Activated CD4-positive, alpha-beta T cell treated with anti-CD3 and anti-CD28 coated beads, Interleukin-10, Interleukin-2, amounts not matched to agents 100 ng/mL and 50 ng/mL, durations not matched to agents 16 hours and 8 hours (primary cell): ENCODE results near the gene MTHFD1L.

ENCODE experiments used
- DNase-seq: peaks from one replicate; pipeline ENCODE4 v3.0.0-alpha.2; 2020

MTHFD1L gene

DNA sequence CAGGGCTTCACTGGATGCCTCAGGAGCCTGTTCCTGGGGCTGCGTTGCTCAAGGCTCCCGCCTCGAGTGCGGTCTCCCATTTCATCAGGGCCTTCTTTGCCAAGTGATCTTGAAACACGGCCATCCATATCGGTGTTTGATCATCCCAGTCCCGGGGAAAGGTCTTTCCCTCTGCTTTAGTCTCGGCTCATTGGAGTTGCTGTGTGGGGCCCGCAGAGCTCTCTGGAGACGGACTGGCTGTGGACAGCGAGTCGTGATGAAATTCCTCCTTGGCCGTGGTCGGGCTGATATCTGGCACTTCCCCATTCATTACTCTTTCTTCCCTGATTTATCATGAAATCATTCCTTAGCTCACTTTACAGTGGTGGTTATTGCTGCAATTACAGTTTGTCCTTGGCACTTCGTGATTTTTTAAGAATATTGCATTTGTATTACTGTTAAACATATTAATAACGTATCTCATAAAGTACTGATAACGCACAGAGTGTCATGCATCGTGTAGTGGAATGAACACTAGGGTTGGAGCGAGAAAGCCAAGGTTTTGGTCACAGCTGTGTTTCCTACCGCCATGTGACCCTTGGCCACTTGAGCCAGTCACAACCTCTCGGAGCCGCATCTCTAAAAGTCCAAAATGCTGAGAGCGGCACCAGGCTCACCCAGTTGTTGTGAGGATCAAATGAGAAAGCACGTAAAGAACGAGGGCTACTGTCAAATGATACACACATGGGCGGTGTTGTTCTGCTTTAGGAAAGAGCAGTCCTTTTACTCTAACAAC is 71.8 kb downstream of the MTHFD1L start:
- no peak for DNase-seq

DNA sequence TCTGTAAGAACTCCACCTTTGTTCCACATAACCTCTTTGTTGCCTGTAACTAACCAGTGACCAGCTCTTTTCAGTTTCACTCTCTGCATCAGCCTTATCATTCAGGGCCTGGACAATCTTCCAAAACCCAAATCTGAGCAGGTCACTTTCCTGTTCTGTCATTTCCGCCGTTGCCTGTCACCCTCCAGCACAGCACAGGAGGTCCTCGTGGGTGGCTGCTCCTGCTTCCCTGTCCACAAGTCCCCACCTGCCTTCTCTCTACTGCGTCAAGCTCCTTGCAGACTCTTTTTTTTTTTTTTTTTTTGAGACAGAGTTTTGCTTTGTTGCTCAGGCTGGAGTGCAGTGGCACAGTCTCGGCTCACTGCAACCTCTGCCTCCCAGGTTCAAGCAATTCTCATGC is 73.9 kb downstream of the MTHFD1L start:
- DNase-seq = no peak

DNA sequence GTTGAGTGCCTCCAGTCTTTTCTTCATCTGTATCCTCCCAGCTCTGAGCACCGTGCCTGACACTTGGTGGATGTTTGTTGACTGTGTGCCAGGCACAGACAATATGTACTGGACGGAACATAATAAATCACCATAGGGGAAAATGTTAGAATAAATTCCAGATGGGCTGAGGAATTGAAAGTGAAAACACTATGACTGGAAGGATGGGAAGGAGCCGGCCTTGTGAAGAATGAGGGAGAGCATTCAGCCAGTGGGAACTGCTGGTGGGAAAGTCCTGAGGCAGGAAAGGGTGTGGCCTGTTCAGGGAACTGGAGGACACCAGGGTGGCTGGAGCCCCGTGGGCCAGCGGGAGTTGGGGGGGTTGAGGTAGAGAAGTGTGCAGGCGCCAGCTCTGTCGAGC is 75.4 kb downstream of the MTHFD1L start:
- DNase-seq = no peak

DNA sequence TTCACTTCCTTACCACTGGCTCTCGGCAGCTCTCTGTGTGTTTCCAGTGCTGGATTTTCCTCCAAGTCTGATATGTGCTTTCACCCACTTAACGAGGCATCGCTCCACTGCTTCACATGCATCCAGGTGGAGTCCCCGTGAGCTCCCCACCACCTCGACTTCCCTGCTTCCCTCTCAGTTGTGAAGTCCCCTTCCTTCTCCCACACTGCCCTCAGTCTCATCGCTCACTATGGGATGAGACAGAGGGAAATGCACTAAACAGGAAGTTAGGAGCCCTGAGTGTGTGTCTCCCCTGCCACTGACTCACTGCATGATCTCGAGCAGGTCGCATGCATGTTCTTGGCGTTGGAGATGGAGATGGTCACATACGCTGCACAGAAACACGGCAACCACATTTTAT is 84.0 kb downstream of the MTHFD1L start:
- no peak for DNase-seq

DNA sequence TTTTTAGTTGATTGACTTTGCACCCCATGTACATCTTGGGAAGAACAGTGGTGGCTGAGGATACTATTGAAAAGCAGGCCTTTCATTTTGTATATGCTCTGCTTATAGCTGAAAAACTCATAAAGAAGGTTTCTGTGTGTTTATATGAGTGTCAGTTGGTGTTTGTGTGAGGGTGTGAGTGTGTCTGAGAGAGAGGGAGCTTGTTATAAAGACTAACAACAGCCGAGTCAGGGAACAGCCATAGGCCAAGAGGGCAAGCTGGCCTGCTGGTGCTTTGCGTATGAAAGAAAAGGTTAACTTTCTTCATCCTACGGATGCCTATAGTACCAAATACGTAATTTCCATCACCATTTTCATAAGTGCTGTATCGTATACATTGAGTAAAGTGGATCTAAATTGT is 88.3 kb downstream of the MTHFD1L start:
- DNase-seq = no peak

DNA sequence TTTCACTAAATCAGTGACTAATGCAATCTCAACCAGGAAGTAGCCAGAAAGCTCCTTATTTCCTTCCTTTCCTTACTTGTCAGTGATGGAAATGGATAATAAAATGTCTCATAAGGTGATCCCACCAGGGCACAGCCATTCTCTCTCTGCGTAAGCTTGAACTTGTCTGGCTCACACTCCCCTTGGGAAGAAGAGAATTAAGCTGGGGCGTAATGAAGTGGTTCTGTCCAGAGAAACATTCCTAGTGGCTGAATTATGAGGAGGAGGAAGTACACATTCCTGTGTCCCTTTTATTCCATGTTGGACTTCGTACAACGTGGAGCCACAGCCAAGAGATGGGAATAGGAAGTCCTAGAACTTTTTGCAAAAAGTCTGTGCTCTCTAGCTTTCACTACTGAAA is 93.7 kb downstream of the MTHFD1L start:
- no peak for DNase-seq

DNA sequence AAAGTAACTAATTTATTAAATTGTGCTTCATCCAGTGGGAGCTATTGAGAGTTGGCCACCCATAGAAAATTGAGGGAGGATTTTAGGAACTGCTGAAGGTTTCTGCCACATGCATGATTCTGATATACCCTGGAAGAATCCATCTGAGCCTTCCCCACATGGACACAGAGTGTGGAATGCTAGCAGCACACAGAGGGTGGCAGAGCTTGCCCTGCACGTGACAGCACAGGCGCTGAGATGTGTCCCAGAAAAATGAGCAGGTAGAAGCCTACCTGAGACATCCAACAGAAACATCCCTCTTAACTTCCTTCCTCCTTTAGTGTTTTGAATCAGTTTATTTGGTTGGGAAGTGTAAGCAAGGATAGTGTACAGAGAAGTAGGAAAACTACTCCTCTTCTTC is 96.9 kb downstream of the MTHFD1L start:
- no peak for DNase-seq

DNA sequence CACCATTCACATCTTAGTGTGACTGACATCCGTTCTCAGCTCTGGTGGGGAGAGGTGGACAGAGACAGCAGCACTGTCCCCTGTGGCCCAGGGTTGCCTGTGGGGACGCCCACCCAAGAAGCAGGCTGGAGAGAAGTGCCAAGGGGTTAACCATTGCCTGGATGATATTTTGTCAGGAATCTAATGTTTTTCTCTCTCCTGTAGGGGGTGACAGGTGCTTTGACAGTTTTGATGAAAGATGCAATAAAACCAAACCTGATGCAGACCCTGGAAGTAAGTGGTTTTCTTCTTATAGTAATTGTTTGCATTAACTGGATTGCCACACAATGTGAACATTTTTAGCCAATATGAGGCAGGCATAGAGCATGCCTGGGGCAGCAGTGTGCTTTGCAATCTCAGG is 99.3 kb downstream of the MTHFD1L start:
- no peak for DNase-seq

DNA sequence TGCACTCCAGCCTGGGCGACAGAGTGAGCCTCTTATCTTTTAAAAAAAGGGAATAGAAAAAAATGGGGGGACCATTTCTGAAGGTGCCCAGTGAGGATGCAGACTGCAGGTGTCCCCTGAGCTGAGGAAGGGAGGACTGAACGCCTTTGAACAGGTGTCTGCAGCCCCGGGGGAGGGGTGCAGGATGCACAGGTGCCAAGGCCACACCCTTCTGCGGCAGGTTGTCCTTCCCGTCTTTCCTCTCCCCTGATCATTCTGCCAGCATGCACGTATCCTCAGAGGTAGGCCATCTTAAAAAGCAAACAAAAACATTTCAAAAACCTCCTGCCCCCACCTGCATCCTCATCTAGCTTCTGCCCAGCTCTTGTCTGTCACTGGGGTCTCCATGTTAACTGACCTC is 101.3 kb downstream of the MTHFD1L start:
- DNase-seq = no peak

DNA sequence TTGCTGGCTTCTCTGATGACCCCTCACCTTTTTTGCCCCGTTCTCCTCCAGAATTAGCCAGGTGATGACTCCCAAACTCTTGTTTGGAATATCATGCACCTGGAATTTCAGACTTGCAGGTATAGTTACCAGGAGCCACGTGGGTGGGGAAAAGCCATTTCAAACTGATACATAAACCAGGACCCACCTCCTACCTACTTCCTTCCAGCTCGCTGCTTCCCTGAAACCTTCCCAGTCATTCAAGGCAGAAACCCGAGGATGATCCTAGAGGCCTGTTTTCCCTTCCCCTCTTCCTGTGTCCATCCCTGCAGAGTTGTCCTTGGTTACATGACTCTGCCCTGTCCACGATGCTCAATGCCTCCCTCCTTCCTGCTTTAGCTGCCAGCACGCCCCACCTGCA is 101.9 kb downstream of the MTHFD1L start:
- no peak for DNase-seq

DNA sequence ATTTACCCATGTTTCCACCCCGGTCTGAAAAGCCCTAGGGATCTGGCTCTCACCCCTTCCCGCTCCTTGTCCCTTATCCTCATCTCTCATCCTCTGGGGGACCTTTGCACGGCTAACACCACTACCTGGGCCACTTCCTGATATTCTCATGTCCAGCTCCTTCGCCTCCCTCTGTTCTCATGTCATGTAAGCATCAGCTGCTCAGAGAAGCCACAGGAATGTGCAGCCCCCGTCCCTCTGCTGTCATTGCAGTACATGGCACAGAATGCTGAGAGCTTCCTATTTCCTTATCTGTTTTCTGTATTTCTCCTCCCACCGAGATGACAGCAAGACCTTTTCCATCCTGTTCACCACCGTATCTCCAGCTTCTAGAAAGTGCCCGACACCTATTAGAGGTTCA is 102.4 kb downstream of the MTHFD1L start:
- DNase-seq = no peak

DNA sequence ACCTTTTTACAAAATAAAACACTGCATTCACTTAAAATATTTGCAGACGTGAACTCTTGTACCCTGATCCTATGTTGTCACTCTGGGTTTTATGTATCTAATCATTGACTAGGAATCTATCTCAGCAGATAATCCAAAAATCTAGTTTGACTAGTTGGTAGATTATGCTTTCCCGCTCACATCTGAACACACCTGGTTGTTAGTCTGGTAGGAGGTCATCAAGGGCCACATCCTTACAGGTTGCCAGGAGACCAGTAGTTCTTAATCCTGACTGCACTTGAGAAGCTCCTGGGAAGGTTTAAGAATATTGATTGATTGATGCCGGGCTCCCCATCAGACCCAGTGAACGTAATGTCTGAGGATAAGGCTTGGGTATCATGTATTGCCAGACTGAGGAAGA is 104.4 kb downstream of the MTHFD1L start:
- no peak for DNase-seq

DNA sequence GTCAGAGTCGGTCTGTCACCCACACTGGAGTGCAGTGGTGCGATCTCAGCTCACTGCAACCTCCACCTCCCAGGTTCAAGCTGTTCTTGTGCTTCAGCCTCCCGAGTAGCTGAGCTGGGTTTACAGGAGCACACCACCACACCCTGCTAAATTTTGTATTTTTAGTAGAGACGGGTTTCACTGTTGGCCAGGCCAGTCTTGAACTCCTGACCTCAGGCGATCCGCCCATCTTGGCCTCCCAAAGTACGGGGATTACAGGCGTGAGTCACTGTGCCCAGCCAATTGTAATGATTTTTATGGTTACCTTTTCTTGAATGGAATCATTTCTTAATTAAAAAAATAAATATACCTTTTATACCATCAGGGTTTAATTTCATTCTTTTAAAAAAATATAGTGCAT is 105.7 kb downstream of the MTHFD1L start:
- no peak for DNase-seq

DNA sequence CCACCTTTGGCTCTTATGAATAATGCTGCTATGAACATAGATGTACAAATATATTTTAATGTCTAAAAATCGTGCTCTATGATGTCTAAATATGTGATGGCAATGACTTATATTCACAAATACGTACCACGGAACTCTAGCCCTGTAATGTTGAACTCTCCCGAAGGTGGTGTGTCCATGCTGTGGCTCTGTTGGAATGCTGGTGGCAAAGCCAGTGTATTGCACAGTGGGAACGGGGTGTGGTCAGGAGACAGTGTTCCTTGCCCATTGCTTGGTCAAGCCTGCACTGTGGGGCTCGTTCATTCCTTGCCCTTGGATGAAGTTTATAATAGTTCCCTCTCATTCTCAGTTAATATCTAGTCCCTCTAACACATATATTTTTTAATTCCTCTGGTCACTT is 109.6 kb downstream of the MTHFD1L start:
- DNase-seq = no peak

DNA sequence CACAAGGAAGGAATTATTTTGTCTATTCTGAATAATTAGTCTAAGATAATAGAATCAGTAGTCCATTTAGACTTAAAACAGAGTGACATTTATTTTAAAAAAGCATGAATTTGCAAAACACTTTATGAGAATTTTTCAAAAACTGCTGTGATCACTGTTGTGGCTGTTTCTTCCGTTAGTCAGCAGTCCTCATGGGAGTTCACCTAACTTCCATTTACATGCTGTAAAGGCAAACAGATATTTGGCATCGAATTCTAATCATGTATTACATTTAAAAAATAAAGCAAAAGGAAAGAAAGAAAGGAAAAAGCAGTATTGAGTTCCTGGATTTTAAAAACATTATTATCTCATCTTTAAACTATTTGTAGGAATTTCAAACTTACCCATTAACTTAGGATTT is 111.8 kb downstream of the MTHFD1L start:
- no peak for DNase-seq

DNA sequence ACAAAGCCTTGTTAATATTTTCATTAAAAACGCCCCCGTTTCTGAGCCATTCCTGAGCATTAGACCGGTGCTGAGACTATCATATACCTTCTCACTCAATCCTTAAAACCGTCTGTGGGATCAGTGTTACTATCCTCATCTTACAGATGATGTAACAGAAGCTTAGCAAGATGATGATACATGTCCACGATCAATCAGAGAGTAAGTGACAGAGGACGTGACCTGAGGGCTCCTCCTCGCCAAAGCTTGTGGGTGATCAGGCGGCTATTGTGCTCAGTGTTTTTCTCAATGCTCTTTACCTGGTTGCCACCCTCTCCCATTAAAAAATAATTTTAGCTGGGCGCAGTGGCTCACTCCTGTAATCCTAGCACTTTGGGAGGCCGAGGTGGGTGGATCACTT is 113.1 kb downstream of the MTHFD1L start:
- no peak for DNase-seq

DNA sequence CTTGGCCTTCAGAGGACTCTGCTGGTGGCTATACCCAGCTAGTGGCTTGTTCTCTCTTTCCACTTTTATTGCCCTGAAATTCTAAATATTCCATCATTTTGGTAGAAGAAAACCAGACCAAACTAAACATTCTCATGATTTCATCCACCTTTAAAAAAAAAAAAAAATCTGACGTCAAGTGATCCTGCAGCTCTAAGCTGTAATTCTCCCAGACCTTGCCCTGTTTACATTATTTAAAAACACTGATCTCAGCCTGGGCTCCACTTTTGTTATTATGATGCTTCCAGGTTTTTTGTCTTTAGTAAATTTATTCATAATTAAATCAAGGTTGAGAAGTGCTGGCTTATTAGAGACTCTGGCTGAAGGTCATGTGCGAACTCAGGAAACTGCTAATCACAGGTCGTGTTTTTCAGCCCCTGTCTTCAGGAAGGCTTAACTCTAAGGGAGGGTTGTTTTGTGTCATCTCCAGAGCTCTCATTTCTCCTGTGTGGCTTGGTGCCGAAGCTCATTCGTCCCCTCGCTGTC is 114.4 kb downstream of the MTHFD1L start:
- DNase-seq = no peak

DNA sequence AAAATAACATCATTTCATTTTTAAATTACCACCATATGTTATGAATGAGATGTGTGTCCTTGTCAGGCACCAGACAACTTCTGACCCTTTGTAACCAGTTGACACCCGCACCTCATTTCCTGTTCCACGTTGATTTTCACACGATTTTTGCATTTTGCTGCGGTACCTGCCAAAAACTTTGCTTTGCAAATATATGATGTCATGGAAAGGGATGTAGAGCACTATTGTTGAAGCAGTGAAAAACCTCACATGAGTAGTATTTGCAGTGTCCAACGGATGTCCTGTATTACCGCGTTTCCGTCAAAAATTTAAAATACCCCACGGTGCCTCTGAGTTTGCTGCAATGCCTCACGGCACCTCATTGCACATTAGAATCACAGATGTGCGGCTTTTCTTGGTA is 115.6 kb downstream of the MTHFD1L start:
- DNase-seq = no peak

DNA sequence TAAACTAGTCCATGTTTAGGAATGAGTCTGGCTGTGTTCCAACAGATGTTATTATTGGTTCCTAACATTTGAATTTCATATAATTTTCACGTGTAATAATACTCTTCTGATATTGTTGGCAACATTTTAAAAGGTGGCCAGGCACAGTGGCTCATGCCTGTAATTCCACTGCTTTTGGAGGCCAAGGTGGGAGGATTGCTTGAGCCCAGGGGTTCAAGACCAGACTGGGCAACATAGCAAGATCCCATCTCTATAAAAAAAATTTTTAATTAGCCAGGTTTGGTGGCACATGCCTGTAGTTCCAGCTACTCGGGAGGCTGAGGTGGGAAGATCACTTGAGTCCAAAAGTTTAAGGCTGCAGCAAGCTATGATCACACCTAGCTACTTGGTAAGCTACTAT is 116.2 kb downstream of the MTHFD1L start:
- no peak for DNase-seq

DNA sequence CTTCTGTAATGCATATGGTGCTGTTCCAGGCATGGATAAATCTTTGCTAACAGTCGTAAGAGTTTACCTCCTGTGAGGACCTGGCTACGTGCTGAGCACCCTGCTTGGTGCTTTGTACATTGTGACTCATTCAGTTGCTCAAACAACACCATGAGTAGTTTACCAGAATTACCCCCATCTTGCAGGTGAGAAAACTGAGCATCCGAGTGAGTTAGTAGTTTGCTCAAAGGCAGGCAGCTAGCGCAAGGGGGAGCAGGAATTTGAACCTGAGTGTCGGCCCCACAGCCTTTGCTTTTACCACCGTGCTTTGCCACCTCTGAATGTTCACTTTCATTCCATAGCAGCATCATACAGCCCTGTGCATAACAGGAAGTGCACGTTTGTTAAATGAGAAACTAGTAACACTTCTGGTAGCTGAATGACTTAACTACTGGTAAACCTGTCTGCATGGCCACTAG is 121.9 kb downstream of the MTHFD1L start:
- peak; percentile 92 for DNase-seq

DNA sequence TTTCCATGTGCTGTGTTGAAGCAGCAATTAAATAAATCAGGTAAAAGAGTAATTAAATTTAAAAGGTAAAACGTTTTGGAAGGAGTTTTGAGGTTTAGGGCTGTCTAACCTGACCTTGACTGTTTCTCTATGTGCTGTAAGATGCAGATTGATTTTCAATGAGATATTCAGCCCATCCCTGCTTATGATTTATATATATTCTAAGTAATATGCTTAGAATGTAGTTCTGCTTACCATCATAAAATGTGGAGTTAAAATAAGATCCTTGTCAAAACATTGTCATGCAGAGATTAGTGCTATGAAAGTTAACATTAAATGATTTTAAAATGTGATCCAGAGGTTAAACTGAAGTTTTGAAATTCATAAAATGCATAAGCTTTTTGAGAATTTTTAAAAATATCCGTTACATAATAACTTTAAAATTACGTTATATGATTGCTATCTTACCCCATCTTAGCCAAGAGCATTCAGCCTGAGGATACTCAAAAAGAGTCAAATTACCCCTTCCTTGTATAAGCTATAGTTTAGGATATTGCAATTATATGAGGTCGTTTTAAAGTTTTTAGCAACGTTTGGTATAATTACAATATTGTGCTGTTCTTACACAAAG is 122.5 kb downstream of the MTHFD1L start:
- DNase-seq = no peak

DNA sequence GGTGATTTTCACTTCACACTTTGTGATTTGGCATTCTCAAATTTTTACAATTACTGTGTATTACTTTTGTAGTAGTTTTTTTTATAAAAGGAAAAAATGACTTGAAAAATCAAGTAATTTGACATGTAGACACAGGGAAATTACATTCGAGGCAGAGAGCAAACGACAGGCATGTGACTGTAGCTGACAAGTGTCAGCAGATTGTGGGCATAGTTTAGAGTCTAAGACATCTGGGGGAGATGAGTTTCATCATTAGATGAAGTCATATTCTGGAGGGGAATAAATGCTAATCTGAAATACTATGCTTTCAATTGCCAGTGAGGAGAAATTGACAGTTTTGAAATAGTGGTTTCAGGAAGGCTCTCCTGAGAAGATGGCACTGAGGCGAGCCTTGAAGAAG is 126.0 kb downstream of the MTHFD1L start:
- no peak for DNase-seq

DNA sequence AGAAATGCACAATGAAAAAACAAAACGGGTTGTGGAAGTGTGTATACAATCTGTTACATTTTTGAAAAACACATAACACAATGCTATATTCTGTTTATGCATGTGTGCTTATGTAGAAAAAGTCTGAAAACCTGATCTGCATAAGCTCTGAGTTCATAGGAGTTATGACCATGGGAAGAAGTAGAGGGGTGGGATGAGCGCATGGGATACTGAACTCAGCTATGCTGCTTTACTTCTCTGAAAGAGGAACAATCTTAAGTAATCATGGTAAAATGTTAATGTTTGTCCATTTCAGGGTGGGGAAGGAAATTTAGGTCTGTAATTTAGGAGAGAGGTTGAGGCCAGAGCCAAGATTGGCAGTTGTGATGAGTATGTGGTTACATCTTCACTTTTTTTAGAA is 126.8 kb downstream of the MTHFD1L start:
- no peak for DNase-seq

DNA sequence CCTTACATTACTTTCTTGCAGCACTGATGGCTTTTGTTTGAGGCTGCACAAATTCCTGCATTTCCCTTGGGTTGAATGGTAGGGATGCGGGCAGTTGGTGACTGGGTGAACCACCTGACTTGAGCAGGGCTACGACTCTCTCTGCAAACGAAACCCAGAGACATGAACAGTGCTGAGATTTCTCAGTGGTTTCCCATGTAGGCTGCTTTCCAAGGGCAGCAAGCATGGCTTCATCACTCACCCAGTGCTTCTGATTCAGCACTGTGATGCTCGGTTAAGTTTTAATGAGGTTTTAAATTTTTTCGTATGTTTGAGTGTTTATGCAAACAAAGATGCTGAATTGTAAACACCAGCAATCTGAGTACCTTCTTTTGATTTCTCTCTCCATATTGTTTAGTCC is 127.2 kb downstream of the MTHFD1L start:
- DNase-seq = no peak

DNA sequence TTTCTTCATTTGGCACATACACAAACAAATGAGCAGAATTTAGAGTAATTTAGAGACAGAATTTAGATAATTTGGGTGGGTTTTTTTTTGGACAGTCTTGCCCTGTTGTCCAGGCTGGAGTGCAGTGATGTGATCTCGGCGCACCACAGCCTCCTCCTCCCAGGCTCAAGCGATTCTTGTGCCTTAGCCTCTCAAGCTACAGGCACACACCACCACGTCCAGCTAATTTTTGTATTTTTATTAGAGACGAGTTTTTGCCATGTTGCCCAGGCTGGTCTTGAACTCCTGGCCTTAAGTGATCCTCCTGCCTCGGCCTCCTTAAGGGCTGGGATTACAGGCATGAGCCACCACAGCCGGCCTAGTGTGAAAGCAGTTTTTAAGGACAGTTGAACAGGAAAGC is 127.8 kb downstream of the MTHFD1L start:
- no peak for DNase-seq
